Measurements from ENCODE around the gene ZNF516.

- TF ChIP-seq CTCF (IDR thresholded peaks at IDR 0.05; ENCODE audit: low read depth, low read length, poor library complexity, severe bottlenecking) (no peak), EZH2phosphoT487 (IDR thresholded peaks at IDR 0.05; ENCODE audit: borderline replicate concordance, low read length) (no peak)
These were observed 116.4 kb downstream of the ZNF516 start for GRCh38 chr18:76378526-76379215.

Data from DOHH2 (cell line).